SU-DHL-6 (cell line): Measurements from ENCODE around the gene GTF2F2.

Experiments
- EZH2phosphoT487 ChIP-seq: fragments of 200-600 bp; sonication (generic), shearing (Covaris generic); conservative IDR thresholded peaks from 2 replicates; pipeline ENCODE4 v1.6.1; 2018; ENCODE audit warnings: mild to moderate bottlenecking, antibody characterized with exemption, low read length, moderate library complexity, mixed read lengths
- TF ChIP-seq, protein P1 (sequence below): fragments of 200-600 bp; sonication (generic); IDR thresholded peaks from one replicate; pipeline ENCODE4 v1.5.1; 2017; ENCODE audit warnings: antibody characterized with exemption, mild to moderate bottlenecking, low read length, moderate library complexity; ENCODE audit not compliant: insufficient read depth, poor library complexity, severe bottlenecking

DNA sequence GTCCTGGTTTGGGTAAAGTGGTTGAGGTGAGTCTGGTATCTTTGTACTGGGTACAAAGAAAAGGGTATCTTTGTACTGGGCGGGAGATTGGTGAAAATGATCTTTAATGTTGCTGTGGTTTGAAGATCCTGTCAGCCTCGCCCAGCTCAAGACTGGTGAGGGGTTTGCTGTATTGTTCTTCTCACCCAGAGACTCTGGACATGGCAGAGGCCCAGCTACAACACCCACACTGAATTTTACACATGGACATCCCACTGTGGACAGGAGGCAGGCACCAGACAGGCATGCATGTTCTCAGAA is 177.8 kb downstream of the GTF2F2 start:
- TF ChIP-seq, protein P1, sequence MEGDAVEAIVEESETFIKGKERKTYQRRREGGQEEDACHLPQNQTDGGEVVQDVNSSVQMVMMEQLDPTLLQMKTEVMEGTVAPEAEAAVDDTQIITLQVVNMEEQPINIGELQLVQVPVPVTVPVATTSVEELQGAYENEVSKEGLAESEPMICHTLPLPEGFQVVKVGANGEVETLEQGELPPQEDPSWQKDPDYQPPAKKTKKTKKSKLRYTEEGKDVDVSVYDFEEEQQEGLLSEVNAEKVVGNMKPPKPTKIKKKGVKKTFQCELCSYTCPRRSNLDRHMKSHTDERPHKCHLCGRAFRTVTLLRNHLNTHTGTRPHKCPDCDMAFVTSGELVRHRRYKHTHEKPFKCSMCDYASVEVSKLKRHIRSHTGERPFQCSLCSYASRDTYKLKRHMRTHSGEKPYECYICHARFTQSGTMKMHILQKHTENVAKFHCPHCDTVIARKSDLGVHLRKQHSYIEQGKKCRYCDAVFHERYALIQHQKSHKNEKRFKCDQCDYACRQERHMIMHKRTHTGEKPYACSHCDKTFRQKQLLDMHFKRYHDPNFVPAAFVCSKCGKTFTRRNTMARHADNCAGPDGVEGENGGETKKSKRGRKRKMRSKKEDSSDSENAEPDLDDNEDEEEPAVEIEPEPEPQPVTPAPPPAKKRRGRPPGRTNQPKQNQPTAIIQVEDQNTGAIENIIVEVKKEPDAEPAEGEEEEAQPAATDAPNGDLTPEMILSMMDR: no peak
- TF ChIP-seq EZH2phosphoT487: no peak
